ENCODE data around the gene NUDT9. TPM values are rescaled to one million over a fixed set of nuclear protein-coding genes. Genes with fewer than 3 reads are reported as not detected.
"Not testable (repeated sequence)": the region's sequence is repeated elsewhere in the genome, so short reads cannot be mapped to it uniquely, and the experiment has no call there.

The NUDT9 gene
- total RNA-seq, 2 donors from 2014 or later: 30.4 to 37.9 TPM

GRCh38 chr4:87390891-87391575 lies 31.3 kb upstream of the NUDT9 start, which contains the start of gene HSD17B11:
Gene HSD17B11 (minus strand): TSS chr4:87391188. CDS start chr4:87391070, 118 bp downstream.
- TF ChIP-seq POLR2A (IDR thresholded peaks at IDR 0.05): peak; percentile 75
- peak; percentile 83 for TF ChIP-seq POLR2AphosphoS5 (IDR thresholded peaks at IDR 0.05)
- TF ChIP-seq CTCF (IDR thresholded peaks at IDR 0.05): peak in 3 of 4 experiments; percentile 32 to 46 (median 32)
- peak within 1 kb of the TSS; percentile 79 to 87 for H3K27ac ChIP-seq
- no peaks in the 10 kb centered on the region for H3K9me3 ChIP-seq
- H3K36me3 ChIP-seq: no peaks in the 10 kb centered on the region
- intact Hi-C loops (cut with DNase I): loop anchor here (1.0 to 5.0 kb wide), 2 partner anchors 31 to 76 kb away; partner anchors contain the start of gene NUDT9
- whole genome bisulfite sequencing: under 1% methylated on average over 32 of the region's 32 CpGs
- peak within 1 kb of the TSS; percentile 40 to 46 for H3K4me3 ChIP-seq
- peak; percentile 90 for DNase-seq (ENCODE audit: low spot score)
- no peaks in the 10 kb centered on the region for H3K27me3 ChIP-seq (replicated peaks; ENCODE audit: insufficient read depth)
- H3K4me1 ChIP-seq (replicated peaks): no peaks in the 10 kb centered on the region

GRCh38 chr4:87391576-87392054 lies 30.8 kb upstream of the NUDT9 start:
- H3K27ac ChIP-seq: peak overlapping the region; percentile 79 to 87
- peak overlapping the region; percentile 40 to 46 for H3K4me3 ChIP-seq
- no peaks in the 10 kb centered on the region for H3K9me3 ChIP-seq
- no peaks in the 10 kb centered on the region for H3K27me3 ChIP-seq (replicated peaks; ENCODE audit: insufficient read depth)
- no peaks in the 10 kb centered on the region for H3K36me3 ChIP-seq
- 20% methylated on average over 16 of the region's 16 CpGs for WGBS
- no peak for DNase-seq (ENCODE audit: low spot score)
- no peaks in the 10 kb centered on the region for H3K4me1 ChIP-seq (replicated peaks)
- intact Hi-C loops (cut with DNase I): loop anchor here (1.0 to 5.0 kb wide), 2 partner anchors 31 to 76 kb away; partner anchors contain the start of gene NUDT9
- TF ChIP-seq CTCF (IDR thresholded peaks at IDR 0.05): no peak
- no peak for TF ChIP-seq POLR2AphosphoS5 (IDR thresholded peaks at IDR 0.05)
- no peak for TF ChIP-seq POLR2A (IDR thresholded peaks at IDR 0.05)

- H3K4me3 ChIP-seq: no peak overlapping the region
- TF ChIP-seq POLR2AphosphoS5 (IDR thresholded peaks at IDR 0.05) (no peak), POLR2A (IDR thresholded peaks at IDR 0.05) (no peak), CTCF (IDR thresholded peaks at IDR 0.05) (no peak)
- no peak for DNase-seq (ENCODE audit: low spot score)
- intact Hi-C loops (cut with DNase I): loop anchor here (5.0 kb wide), 1 partner anchor 75 kb away; no protein-coding TSS in a partner anchor
- 92% methylated on average over 3 of the region's 3 CpGs for WGBS
- peak overlapping the region in 1 of 2 donors; percentile 87 for H3K27ac ChIP-seq
- H3K27me3 ChIP-seq (replicated peaks; ENCODE audit: insufficient read depth): no peaks in the 10 kb centered on the region
- H3K9me3 ChIP-seq: no peaks in the 10 kb centered on the region
- H3K36me3 ChIP-seq: no peaks in the 10 kb centered on the region
- H3K4me1 ChIP-seq (replicated peaks): no peaks in the 10 kb centered on the region
Measured at GRCh38 chr4:87392183-87392582, 30.2 kb upstream of the NUDT9 start.

GRCh38 chr4:87395073-87395472 lies 27.3 kb upstream of the NUDT9 start:
- DNase-seq (ENCODE audit: low spot score); H3K27ac ChIP-seq; intact Hi-C loops (cut with DNase I); H3K36me3 ChIP-seq; H3K9me3 ChIP-seq; H3K4me1 ChIP-seq (replicated peaks); H3K27me3 ChIP-seq (replicated peaks; ENCODE audit: insufficient read depth); H3K4me3 ChIP-seq: not testable (repeated sequence)
- 95% methylated on average over 23 of the region's 23 CpGs for WGBS

- H3K27me3 ChIP-seq (replicated peaks; ENCODE audit: insufficient read depth); H3K4me3 ChIP-seq; DNase-seq (ENCODE audit: low spot score); H3K27ac ChIP-seq; H3K36me3 ChIP-seq; H3K9me3 ChIP-seq; intact Hi-C loops (cut with DNase I); H3K4me1 ChIP-seq (replicated peaks): not testable (repeated sequence)
- 94% methylated on average over 20 of the region's 20 CpGs for WGBS
Measured at GRCh38 chr4:87395851-87396250, 26.5 kb upstream of the NUDT9 start.

GRCh38 chr4:87399148-87399547 lies 23.2 kb upstream of the NUDT9 start:
- intact Hi-C loops (cut with DNase I): no loop called here
- DNase-seq (ENCODE audit: low spot score): no peak
- Histone ChIP-seq H3K27ac (no peak overlapping the region), H3K9me3 (no peaks in the 10 kb centered on the region), H3K36me3 (no peaks in the 10 kb centered on the region), H3K4me1 (replicated peaks) (no peaks in the 10 kb centered on the region), H3K27me3 (replicated peaks; ENCODE audit: insufficient read depth) (no peaks in the 10 kb centered on the region), H3K4me3 (no peak overlapping the region)
- 83% methylated on average over 3 of the region's 3 CpGs for WGBS
- TF ChIP-seq POLR2A (IDR thresholded peaks at IDR 0.05) (no peak), POLR2AphosphoS5 (IDR thresholded peaks at IDR 0.05) (no peak), CTCF (IDR thresholded peaks at IDR 0.05) (no peak)

Measured in prostate gland (tissue), 2 donors.